CD4-positive, alpha-beta T cell treated with Interleukin-12 subunit alpha and Interleukin-12 subunit beta, for 1 hour (primary cell): ENCODE measurements around the gene TPSB2.
"Not testable (repeated sequence)": the region's sequence is repeated elsewhere in the genome, so short reads cannot be mapped to it uniquely, and the experiment has no call there.

Experiments
- DNase-seq: peaks from one replicate; pipeline ENCODE4 v3.0.0-alpha.2; 2020

Gene TPSB2

GRCh38 chr16:1199347-1200013, 30.5 kb downstream of the TPSB2 start:
- no peak for DNase-seq

- not testable (repeated sequence) for DNase-seq
Measured at GRCh38 chr16:1198671-1199346, 31.2 kb downstream of the TPSB2 start.

GRCh38 chr16:1198194-1198593, 31.8 kb downstream of the TPSB2 start:
- DNase-seq = no peak

- no peak for DNase-seq
Measured at GRCh38 chr16:1197237-1197866, 32.6 kb downstream of the TPSB2 start.

GRCh38 chr16:1196494-1196893, 33.5 kb downstream of the TPSB2 start:
- no peak for DNase-seq

GRCh38 chr16:1195393-1195666, 34.7 kb downstream of the TPSB2 start:
- no peak for DNase-seq

GRCh38 chr16:1194665-1195392, 35.2 kb downstream of the TPSB2 start:
- peak; percentile 8 for DNase-seq

- no peak for DNase-seq
Measured at GRCh38 chr16:1193825-1194581, 36.0 kb downstream of the TPSB2 start.

GRCh38 chr16:1193143-1193824, 36.7 kb downstream of the TPSB2 start:
- DNase-seq = no peak

- DNase-seq = no peak
Measured at GRCh38 chr16:1192384-1193073, 37.5 kb downstream of the TPSB2 start.

- not testable (repeated sequence) for DNase-seq
Measured at GRCh38 chr16:1190789-1191188, 39.2 kb downstream of the TPSB2 start.

GRCh38 chr16:1189455-1189854, 40.5 kb downstream of the TPSB2 start:
- DNase-seq = no peak

GRCh38 chr16:1188432-1189189, 41.4 kb downstream of the TPSB2 start:
- DNase-seq = peak; percentile 28

GRCh38 chr16:1185460-1186207, 44.4 kb downstream of the TPSB2 start:
- DNase-seq = not testable (repeated sequence)

- no peak for DNase-seq
Measured at GRCh38 chr16:1184980-1185379, 45.0 kb downstream of the TPSB2 start.

- DNase-seq = no peak
Measured at GRCh38 chr16:1184156-1184868, 45.7 kb downstream of the TPSB2 start.

- no peak for DNase-seq
Measured at GRCh38 chr16:1182950-1183907, 46.8 kb downstream of the TPSB2 start.

- no peak for DNase-seq
Measured at GRCh38 chr16:1182316-1182671, 47.7 kb downstream of the TPSB2 start.
